Prostate gland (tissue), 2 donors: ENCODE measurements around the gene RBFOX2.

ENCODE experiments used
- POLR2A ChIP-seq: fragments of 450-650 bp; IDR thresholded peaks from one replicate; pipeline ENCODE4 v1.6.1; 2016; ENCODE audit warnings: antibody characterized with exemption, mild to moderate bottlenecking
- POLR2AphosphoS5 ChIP-seq: sonication (generic); formaldehyde crosslinking; IDR thresholded peaks from one replicate; pipeline ENCODE4 v1.6.1; 2017; ENCODE audit warnings: antibody characterized with exemption
- TF ChIP-seq, protein P1 (sequence below), 4 experiments: fragments of 200-600 bp in 2 of 4; fragments of 450-650 bp in 2 of 4; sonication (generic) in 2 of 4; IDR thresholded peaks; 1 replicate in 3 of 4; 2 replicates in 1 of 4; pipeline ENCODE4 v1.5.1; 2016 to 2019; ENCODE audit warnings: antibody characterized with exemption in 4 of 4, mild to moderate bottlenecking in 2 of 4, moderate library complexity in 2 of 4

DNA sequence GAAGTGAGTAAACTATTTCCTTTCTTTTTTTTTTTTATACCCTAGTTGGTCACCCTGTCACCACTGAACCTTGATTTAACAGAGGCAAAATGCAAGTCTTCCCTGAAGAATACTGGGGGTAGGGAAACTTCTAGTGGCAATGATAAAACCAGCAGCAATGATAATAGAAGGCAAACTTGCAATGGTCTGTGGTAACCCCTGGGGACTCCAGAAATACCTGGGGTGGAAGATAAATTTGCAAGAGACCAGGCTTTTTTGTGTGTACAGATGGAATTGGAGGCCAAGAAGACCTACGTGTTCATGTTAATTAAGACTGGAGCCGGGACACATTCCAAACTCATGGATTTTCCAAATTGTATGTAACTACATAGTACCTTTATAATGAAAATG lies 299.3 kb downstream of the RBFOX2 start:
- TF ChIP-seq, protein P1, sequence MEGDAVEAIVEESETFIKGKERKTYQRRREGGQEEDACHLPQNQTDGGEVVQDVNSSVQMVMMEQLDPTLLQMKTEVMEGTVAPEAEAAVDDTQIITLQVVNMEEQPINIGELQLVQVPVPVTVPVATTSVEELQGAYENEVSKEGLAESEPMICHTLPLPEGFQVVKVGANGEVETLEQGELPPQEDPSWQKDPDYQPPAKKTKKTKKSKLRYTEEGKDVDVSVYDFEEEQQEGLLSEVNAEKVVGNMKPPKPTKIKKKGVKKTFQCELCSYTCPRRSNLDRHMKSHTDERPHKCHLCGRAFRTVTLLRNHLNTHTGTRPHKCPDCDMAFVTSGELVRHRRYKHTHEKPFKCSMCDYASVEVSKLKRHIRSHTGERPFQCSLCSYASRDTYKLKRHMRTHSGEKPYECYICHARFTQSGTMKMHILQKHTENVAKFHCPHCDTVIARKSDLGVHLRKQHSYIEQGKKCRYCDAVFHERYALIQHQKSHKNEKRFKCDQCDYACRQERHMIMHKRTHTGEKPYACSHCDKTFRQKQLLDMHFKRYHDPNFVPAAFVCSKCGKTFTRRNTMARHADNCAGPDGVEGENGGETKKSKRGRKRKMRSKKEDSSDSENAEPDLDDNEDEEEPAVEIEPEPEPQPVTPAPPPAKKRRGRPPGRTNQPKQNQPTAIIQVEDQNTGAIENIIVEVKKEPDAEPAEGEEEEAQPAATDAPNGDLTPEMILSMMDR (IDR thresholded peaks at IDR 0.05) = no peak
- TF ChIP-seq POLR2AphosphoS5 (no peak), POLR2A (no peak)
